ENCODE results near the gene SPON1.

GRCh38 chr11:14133381-14133780, 170.9 kb downstream of the SPON1 start:
- no peak for TF ChIP-seq CTCF (IDR thresholded peaks at IDR 0.05)
- no peak for TF ChIP-seq POLR2A (IDR thresholded peaks at IDR 0.05)
- TF ChIP-seq POLR2AphosphoS5 (IDR thresholded peaks at IDR 0.05), result no peak

All from transverse colon (tissue), 4 donors.